ENCODE data around the gene HNRNPA3.
"Not testable (repeated sequence)": the region's sequence is repeated elsewhere in the genome, so short reads cannot be mapped to it uniquely, and the experiment has no call there.

The HNRNPA3 gene

GRCh38 chr2:177190941-177191340, 21.7 kb upstream of the HNRNPA3 start:
- Histone ChIP-seq H3K4me3 (ENCODE audit: extremely low read depth, insufficient read depth, low read length, poor library complexity, severe bottlenecking) (no peak overlapping the region), H3K27ac (ENCODE audit: low read depth, low read length, severe bottlenecking) (no peak overlapping the region), H3K36me3 (ENCODE audit: control insufficient read depth, insufficient read depth, low read length) (no peaks in the 10 kb centered on the region), H3K9me3 (ENCODE audit: control insufficient read depth, low read length) (peaks cover 3% of the 10 kb centered on the region), H3K4me1 (ENCODE audit: control insufficient read depth, insufficient read depth, low read length, poor library complexity, severe bottlenecking) (peaks cover 4% of the 10 kb centered on the region)
- WGBS, 2 experiments (ENCODE audit: insufficient coverage in 2 of 2), result 100% methylated on average over 1 of the region's 1 CpG; no CpG with 5 or more reads in 1 of the 2 experiments

- no peak overlapping the region for H3K4me3 ChIP-seq (ENCODE audit: extremely low read depth, insufficient read depth, low read length, poor library complexity, severe bottlenecking)
- H3K36me3 ChIP-seq (ENCODE audit: control insufficient read depth, insufficient read depth, low read length), result no peaks in the 10 kb centered on the region
- no CpG with 5 or more reads among the region's 1 CpG for WGBS, 2 experiments (ENCODE audit: insufficient coverage in 2 of 2)
- no peaks in the 10 kb centered on the region for H3K9me3 ChIP-seq (ENCODE audit: control insufficient read depth, low read length)
- H3K4me1 ChIP-seq (ENCODE audit: control insufficient read depth, insufficient read depth, low read length, poor library complexity, severe bottlenecking), result peaks cover 2% of the 10 kb centered on the region
- H3K27ac ChIP-seq (ENCODE audit: low read depth, low read length, severe bottlenecking), result no peak overlapping the region
Observed at GRCh38 chr2:177192788-177193187, 19.8 kb upstream of the HNRNPA3 start.

GRCh38 chr2:177193240-177193639, 19.4 kb upstream of the HNRNPA3 start:
- Histone ChIP-seq H3K36me3 (ENCODE audit: control insufficient read depth, insufficient read depth, low read length) (no peaks in the 10 kb centered on the region), H3K4me3 (ENCODE audit: extremely low read depth, insufficient read depth, low read length, poor library complexity, severe bottlenecking) (no peak overlapping the region), H3K9me3 (ENCODE audit: control insufficient read depth, low read length) (no peaks in the 10 kb centered on the region), H3K4me1 (ENCODE audit: control insufficient read depth, insufficient read depth, low read length, poor library complexity, severe bottlenecking) (no peaks in the 10 kb centered on the region), H3K27ac (ENCODE audit: low read depth, low read length, severe bottlenecking) (no peak overlapping the region)
- no CpG with 5 or more reads among the region's 4 CpGs for WGBS, 2 experiments (ENCODE audit: insufficient coverage in 2 of 2)

- H3K36me3 ChIP-seq (ENCODE audit: control insufficient read depth, insufficient read depth, low read length), result no peaks in the 10 kb centered on the region
- H3K4me3 ChIP-seq (ENCODE audit: extremely low read depth, insufficient read depth, low read length, poor library complexity, severe bottlenecking), result no peak overlapping the region
- WGBS, 2 experiments (ENCODE audit: insufficient coverage in 2 of 2), result 71% methylated on average over 1 of the region's 1 CpG; no CpG with 5 or more reads in 1 of the 2 experiments
- no peak overlapping the region for H3K27ac ChIP-seq (ENCODE audit: low read depth, low read length, severe bottlenecking)
- H3K9me3 ChIP-seq (ENCODE audit: control insufficient read depth, low read length), result no peaks in the 10 kb centered on the region
- no peaks in the 10 kb centered on the region for H3K4me1 ChIP-seq (ENCODE audit: control insufficient read depth, insufficient read depth, low read length, poor library complexity, severe bottlenecking)
Observed at GRCh38 chr2:177195194-177195593, 17.4 kb upstream of the HNRNPA3 start.

GRCh38 chr2:177200419-177200818, 12.2 kb upstream of the HNRNPA3 start:
- 97% methylated on average over 5 of the region's 7 CpGs; no CpG with 5 or more reads in 1 of the 2 experiments for WGBS, 2 experiments (ENCODE audit: insufficient coverage in 2 of 2)
- not testable (repeated sequence) for H3K36me3 ChIP-seq (ENCODE audit: control insufficient read depth, insufficient read depth, low read length); H3K27ac ChIP-seq (ENCODE audit: low read depth, low read length, severe bottlenecking); H3K9me3 ChIP-seq (ENCODE audit: control insufficient read depth, low read length); H3K4me3 ChIP-seq (ENCODE audit: extremely low read depth, insufficient read depth, low read length, poor library complexity, severe bottlenecking); H3K4me1 ChIP-seq (ENCODE audit: control insufficient read depth, insufficient read depth, low read length, poor library complexity, severe bottlenecking)

GRCh38 chr2:177201919-177202346, 10.7 kb upstream of the HNRNPA3 start:
- Histone ChIP-seq H3K4me1 (ENCODE audit: control insufficient read depth, insufficient read depth, low read length, poor library complexity, severe bottlenecking) (no peaks in the 10 kb centered on the region), H3K4me3 (ENCODE audit: extremely low read depth, insufficient read depth, low read length, poor library complexity, severe bottlenecking) (no peak overlapping the region), H3K9me3 (ENCODE audit: control insufficient read depth, low read length) (no peaks in the 10 kb centered on the region), H3K36me3 (ENCODE audit: control insufficient read depth, insufficient read depth, low read length) (no peaks in the 10 kb centered on the region), H3K27ac (ENCODE audit: low read depth, low read length, severe bottlenecking) (no peak overlapping the region)
- WGBS, 2 experiments (ENCODE audit: insufficient coverage in 2 of 2), result 93 to 100% methylated on average over 1 to 3 of the region's 3 CpGs

- Histone ChIP-seq H3K27ac (ENCODE audit: low read depth, low read length, severe bottlenecking) (no peak overlapping the region), H3K4me3 (ENCODE audit: extremely low read depth, insufficient read depth, low read length, poor library complexity, severe bottlenecking) (no peak overlapping the region), H3K4me1 (ENCODE audit: control insufficient read depth, insufficient read depth, low read length, poor library complexity, severe bottlenecking) (no peaks in the 10 kb centered on the region), H3K9me3 (ENCODE audit: control insufficient read depth, low read length) (no peaks in the 10 kb centered on the region), H3K36me3 (ENCODE audit: control insufficient read depth, insufficient read depth, low read length) (no peaks in the 10 kb centered on the region)
- 25 to 57% methylated on average over 1 to 2 of the region's 3 CpGs for WGBS, 2 experiments (ENCODE audit: insufficient coverage in 2 of 2)
Observed at GRCh38 chr2:177204417-177204816, 8.2 kb upstream of the HNRNPA3 start.

- Histone ChIP-seq H3K4me1 (ENCODE audit: control insufficient read depth, insufficient read depth, low read length, poor library complexity, severe bottlenecking) (peaks cover 10% of the 10 kb centered on the region), H3K4me3 (ENCODE audit: extremely low read depth, insufficient read depth, low read length, poor library complexity, severe bottlenecking) (no peak overlapping the region), H3K27ac (ENCODE audit: low read depth, low read length, severe bottlenecking) (no peak overlapping the region), H3K9me3 (ENCODE audit: control insufficient read depth, low read length) (no peaks in the 10 kb centered on the region), H3K36me3 (ENCODE audit: control insufficient read depth, insufficient read depth, low read length) (no peaks in the 10 kb centered on the region)
- WGBS, 2 experiments (ENCODE audit: insufficient coverage in 2 of 2), result 93 to 97% methylated on average over 2 of the region's 2 CpGs
Observed at GRCh38 chr2:177207101-177207500, 5.5 kb upstream of the HNRNPA3 start.

GRCh38 chr2:177211169-177211568, 1.4 kb upstream of the HNRNPA3 start:
- Histone ChIP-seq H3K4me1 (ENCODE audit: control insufficient read depth, insufficient read depth, low read length, poor library complexity, severe bottlenecking) (peaks cover 21% of the 10 kb centered on the region), H3K27ac (ENCODE audit: low read depth, low read length, severe bottlenecking) (peak overlapping the region; percentile 98), H3K9me3 (ENCODE audit: control insufficient read depth, low read length) (no peaks in the 10 kb centered on the region), H3K4me3 (ENCODE audit: extremely low read depth, insufficient read depth, low read length, poor library complexity, severe bottlenecking) (peak overlapping the region; percentile 95), H3K36me3 (ENCODE audit: control insufficient read depth, insufficient read depth, low read length) (peaks cover 22% of the 10 kb centered on the region)
- WGBS, 2 experiments (ENCODE audit: insufficient coverage in 2 of 2), result 64 to 78% methylated on average over 4 to 6 of the region's 7 CpGs

GRCh38 chr2:177211576-177212105, 953 bp upstream of the HNRNPA3 start:
- WGBS, 2 experiments (ENCODE audit: insufficient coverage in 2 of 2), result 22 to 37% methylated on average over 5 of the region's 6 CpGs
- Histone ChIP-seq H3K36me3 (ENCODE audit: control insufficient read depth, insufficient read depth, low read length) (peaks cover 27% of the 10 kb centered on the region), H3K4me1 (ENCODE audit: control insufficient read depth, insufficient read depth, low read length, poor library complexity, severe bottlenecking) (peaks cover 21% of the 10 kb centered on the region), H3K27ac (ENCODE audit: low read depth, low read length, severe bottlenecking) (peak overlapping the region; percentile 98), H3K4me3 (ENCODE audit: extremely low read depth, insufficient read depth, low read length, poor library complexity, severe bottlenecking) (peak overlapping the region; percentile 95), H3K9me3 (ENCODE audit: control insufficient read depth, low read length) (no peaks in the 10 kb centered on the region)

- Histone ChIP-seq H3K9me3 (ENCODE audit: control insufficient read depth, low read length) (no peaks in the 10 kb centered on the region), H3K27ac (ENCODE audit: low read depth, low read length, severe bottlenecking) (peak overlapping the region; percentile 98), H3K4me1 (ENCODE audit: control insufficient read depth, insufficient read depth, low read length, poor library complexity, severe bottlenecking) (peaks cover 21% of the 10 kb centered on the region), H3K36me3 (ENCODE audit: control insufficient read depth, insufficient read depth, low read length) (peaks cover 42% of the 10 kb centered on the region), H3K4me3 (ENCODE audit: extremely low read depth, insufficient read depth, low read length, poor library complexity, severe bottlenecking) (peak overlapping the region; percentile 95)
- 0 to 1% methylated on average over 35 to 54 of the region's 74 CpGs for WGBS, 2 experiments (ENCODE audit: insufficient coverage in 2 of 2)
Observed at GRCh38 chr2:177212891-177213856, 580 bp downstream of the HNRNPA3 start.
